Calu3 (cell line): ENCODE measurements around the gene RGS17. TPM values are rescaled to one million over a fixed set of nuclear protein-coding genes. Genes with fewer than 3 reads are reported as not detected.
"Not testable (repeated sequence)": the region's sequence is repeated elsewhere in the genome, so short reads cannot be mapped to it uniquely, and the experiment has no call there.

ENCODE experiments used
- BruUV-seq: library from RNA; stranded (reverse); fragments of 400-500 nt; replicated peaks from 2 replicates; lab custom pipeline; 2021; lab: Mats Ljungman, UMichigan
- CTCF ChIA-PET: fragments of 300-600 bp; sonication (Branson Sonifier 250); formaldehyde crosslinking; loops from one replicate; lab custom pipeline; 2022; ENCODE audit warnings: antibody characterized with exemption; lab: Charles Lee
- DNase-seq: peaks from one replicate; pipeline ENCODE4 v3.0.0; 2022
- H3K27ac Mint-ChIP-seq: one replicate; pipeline ENCODE4 v1.8.0; 2022; ENCODE audit warnings: mixed read lengths; ENCODE audit not compliant: unreplicated experiment
- H3K27me3 Mint-ChIP-seq: one replicate; pipeline ENCODE4 v1.8.0; 2022; ENCODE audit warnings: mixed read lengths; ENCODE audit not compliant: unreplicated experiment
- H3K36me3 Mint-ChIP-seq: one replicate; pipeline ENCODE4 v1.8.0; 2022; ENCODE audit warnings: mild to moderate bottlenecking, moderate library complexity, mixed read lengths; ENCODE audit not compliant: insufficient read depth, unreplicated experiment
- H3K4me1 Mint-ChIP-seq: one replicate; pipeline ENCODE4 v1.8.0; 2022; ENCODE audit warnings: mild to moderate bottlenecking, low read depth, mixed read lengths; ENCODE audit not compliant: unreplicated experiment
- H3K4me3 Mint-ChIP-seq: one replicate; pipeline ENCODE4 v1.8.0; 2022; ENCODE audit warnings: mild to moderate bottlenecking, low read depth, moderate library complexity, mixed read lengths; ENCODE audit not compliant: unreplicated experiment
- H3K9me3 Mint-ChIP-seq: one replicate; pipeline ENCODE4 v1.8.0; 2022; ENCODE audit warnings: low read depth, mixed read lengths; ENCODE audit not compliant: unreplicated experiment
- intact Hi-C: fragments of 100-400 bp; cut with micrococcal nuclease; formaldehyde crosslinking; loops from one replicate; pipeline ENCODE4 v1.10.0; 2022; ENCODE audit not compliant: unreplicated experiment
- total RNA-seq: library from RNA; stranded (reverse); gene quantifications from 2 replicates; pipeline ENCODE4 v1.2.3, GENCODE V29; 2022
- TF ChIP-seq, protein P1 (sequence below): fragments of 200-600 bp; IDR thresholded peaks from one replicate; pipeline ENCODE4 v1.8.0; 2022; ENCODE audit warnings: antibody characterized with exemption; ENCODE audit not compliant: unreplicated experiment

Gene RGS17
- total RNA-seq, 1 experiment from 2014 or later: 0.78 TPM

DNA sequence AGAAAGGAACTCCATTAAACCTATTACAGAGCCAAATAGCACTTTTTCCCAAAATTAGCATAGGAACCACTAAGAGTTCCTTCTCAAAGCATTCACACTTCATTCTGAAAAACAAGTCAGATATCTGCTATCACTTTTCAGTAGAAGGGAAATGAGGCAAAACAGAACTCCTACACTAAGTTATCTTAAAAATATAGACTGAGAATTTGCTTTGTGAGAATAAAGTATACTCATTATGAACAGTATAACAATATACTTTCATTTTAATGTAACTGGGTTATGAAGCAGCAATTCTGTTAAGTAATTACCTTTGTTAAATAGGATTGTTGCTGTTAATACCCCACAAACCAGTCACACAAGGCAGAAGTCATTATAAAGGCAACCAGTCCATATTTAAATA, 137.2 kb downstream of the RGS17 start:
- no peaks in the 10 kb centered on the region for H3K27me3 Mint-ChIP-seq
- intact Hi-C loops: no loop called here
- H3K4me1 Mint-ChIP-seq: no peaks in the 10 kb centered on the region
- peaks cover 13% of the 10 kb centered on the region for H3K36me3 Mint-ChIP-seq
- no TSS peak for BruUV-seq
- H3K27ac Mint-ChIP-seq: no peak overlapping the region
- no peak for DNase-seq
- no peaks in the 10 kb centered on the region for H3K9me3 Mint-ChIP-seq
- H3K4me3 Mint-ChIP-seq: no peak overlapping the region
- CTCF ChIA-PET: no interaction called here
- TF ChIP-seq, protein P1, sequence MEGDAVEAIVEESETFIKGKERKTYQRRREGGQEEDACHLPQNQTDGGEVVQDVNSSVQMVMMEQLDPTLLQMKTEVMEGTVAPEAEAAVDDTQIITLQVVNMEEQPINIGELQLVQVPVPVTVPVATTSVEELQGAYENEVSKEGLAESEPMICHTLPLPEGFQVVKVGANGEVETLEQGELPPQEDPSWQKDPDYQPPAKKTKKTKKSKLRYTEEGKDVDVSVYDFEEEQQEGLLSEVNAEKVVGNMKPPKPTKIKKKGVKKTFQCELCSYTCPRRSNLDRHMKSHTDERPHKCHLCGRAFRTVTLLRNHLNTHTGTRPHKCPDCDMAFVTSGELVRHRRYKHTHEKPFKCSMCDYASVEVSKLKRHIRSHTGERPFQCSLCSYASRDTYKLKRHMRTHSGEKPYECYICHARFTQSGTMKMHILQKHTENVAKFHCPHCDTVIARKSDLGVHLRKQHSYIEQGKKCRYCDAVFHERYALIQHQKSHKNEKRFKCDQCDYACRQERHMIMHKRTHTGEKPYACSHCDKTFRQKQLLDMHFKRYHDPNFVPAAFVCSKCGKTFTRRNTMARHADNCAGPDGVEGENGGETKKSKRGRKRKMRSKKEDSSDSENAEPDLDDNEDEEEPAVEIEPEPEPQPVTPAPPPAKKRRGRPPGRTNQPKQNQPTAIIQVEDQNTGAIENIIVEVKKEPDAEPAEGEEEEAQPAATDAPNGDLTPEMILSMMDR: no peak

- H3K9me3 Mint-ChIP-seq: no peaks in the 10 kb centered on the region
- CTCF ChIA-PET: no interaction called here
- no TSS peak for BruUV-seq
- intact Hi-C loops: no loop called here
- no peaks in the 10 kb centered on the region for H3K4me1 Mint-ChIP-seq
- DNase-seq: no peak
- H3K27ac Mint-ChIP-seq: no peak overlapping the region
- H3K4me3 Mint-ChIP-seq: no peak overlapping the region
- TF ChIP-seq, protein P1: no peak
- H3K27me3 Mint-ChIP-seq: no peaks in the 10 kb centered on the region
- peaks cover 13% of the 10 kb centered on the region for H3K36me3 Mint-ChIP-seq
Observed at GRCh38 chr6:152993431-152993830, 137.7 kb downstream of the RGS17 start.

DNA sequence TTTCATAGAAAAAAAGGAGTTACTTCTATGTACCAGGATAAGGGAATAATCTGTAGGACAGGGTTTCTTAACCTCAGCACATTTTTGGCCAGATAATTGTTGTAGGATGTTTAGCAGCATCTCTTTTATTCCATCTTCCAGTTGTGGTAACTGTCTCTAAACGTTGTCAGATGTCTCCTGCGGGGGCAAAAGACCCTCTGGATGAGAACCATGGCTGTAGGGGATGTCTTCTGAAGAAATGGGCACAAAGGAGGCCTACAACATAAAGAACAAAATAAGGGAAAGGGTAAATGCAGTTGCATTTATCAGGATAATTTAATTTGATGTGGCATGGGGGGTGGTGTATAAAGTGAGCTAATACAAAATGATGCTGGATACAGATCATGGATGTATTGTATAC, 144.1 kb downstream of the RGS17 start:
- H3K27ac Mint-ChIP-seq: no peak overlapping the region
- H3K9me3 Mint-ChIP-seq: no peaks in the 10 kb centered on the region
- no TSS peak for BruUV-seq
- DNase-seq: no peak
- peaks cover 10% of the 10 kb centered on the region for H3K4me1 Mint-ChIP-seq
- no peak overlapping the region for H3K4me3 Mint-ChIP-seq
- H3K27me3 Mint-ChIP-seq: no peaks in the 10 kb centered on the region
- TF ChIP-seq, protein P1: no peak
- peaks cover 32% of the 10 kb centered on the region for H3K36me3 Mint-ChIP-seq
- CTCF ChIA-PET: no interaction called here
- intact Hi-C loops: no loop called here

DNA sequence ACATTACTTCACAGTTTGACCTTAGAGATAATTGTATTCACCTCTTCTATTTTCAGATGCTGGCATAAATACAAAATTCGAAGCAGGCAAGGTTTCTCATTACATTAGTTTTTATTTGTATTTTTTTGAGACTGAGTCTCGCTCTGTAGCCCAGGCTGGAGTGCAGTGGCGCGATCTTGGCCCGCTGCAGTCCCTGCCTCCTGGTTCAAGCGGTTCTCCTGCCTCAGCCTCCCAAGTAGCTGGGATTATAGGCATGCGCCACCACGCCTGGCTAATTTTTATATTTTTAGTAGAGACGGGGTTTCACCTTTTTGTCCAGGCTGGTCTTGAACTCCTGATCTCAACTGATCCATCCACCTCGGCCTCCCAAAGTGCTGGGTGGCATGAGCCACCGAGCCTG, 145.8 kb downstream of the RGS17 start:
- BruUV-seq, H3K27me3 Mint-ChIP-seq, H3K9me3 Mint-ChIP-seq, DNase-seq, H3K27ac Mint-ChIP-seq, intact Hi-C loops, CTCF ChIA-PET: not testable (repeated sequence)
- peaks cover 18% of the 10 kb centered on the region for H3K4me1 Mint-ChIP-seq
- H3K4me3 Mint-ChIP-seq: peak overlapping the region; percentile 91
- peaks cover 44% of the 10 kb centered on the region for H3K36me3 Mint-ChIP-seq

DNA sequence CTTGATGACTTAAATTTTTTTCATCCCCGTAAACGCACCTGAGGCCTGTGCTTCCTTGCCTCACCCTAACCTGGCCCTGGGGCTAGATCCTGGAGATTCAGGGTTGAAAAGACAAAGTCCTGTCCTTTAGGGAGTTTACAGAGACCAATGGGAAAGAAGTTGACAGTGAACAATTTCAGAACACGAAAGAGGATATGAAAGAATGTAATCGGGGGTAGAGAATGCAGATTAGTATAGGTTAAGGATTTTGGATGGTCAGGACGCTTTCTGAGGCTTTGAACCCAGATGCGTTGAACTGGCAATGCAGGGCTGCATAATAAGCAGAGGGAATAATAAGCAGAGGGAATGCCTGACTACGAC, 146.6 kb downstream of the RGS17 start:
- CTCF ChIA-PET: no interaction called here
- no TSS peak for BruUV-seq
- Mint-ChIP-seq H3K4me3 (peak overlapping the region; percentile 91), H3K27ac (peak overlapping the region; percentile 34), H3K36me3 (peaks cover 48% of the 10 kb centered on the region), H3K27me3 (no peaks in the 10 kb centered on the region), H3K4me1 (peaks cover 25% of the 10 kb centered on the region), H3K9me3 (no peaks in the 10 kb centered on the region)
- DNase-seq: no peak
- TF ChIP-seq, protein P1: no peak
- intact Hi-C loops: no loop called here
